Body of pancreas (tissue), 4 donors: Measurements from ENCODE around the gene GLTP.

Experiments
- POLR2A ChIP-seq, 3 donors: fragments of 450-650 bp; IDR thresholded peaks; one replicate each; pipeline ENCODE4 v1.6.1; 2016; ENCODE audit warnings: antibody characterized with exemption in 3 of 3, mild to moderate bottlenecking in 2 of 3
- TF ChIP-seq, protein P1 (sequence below), 7 experiments: fragments of 450-650 bp in 4 of 7; fragments of 200-600 bp in 3 of 7; sonication (generic) in 3 of 7; IDR thresholded peaks; one replicate each; pipeline ENCODE4 v1.5.1; 2016 to 2019; ENCODE audit warnings: antibody characterized with exemption in 7 of 7

DNA sequence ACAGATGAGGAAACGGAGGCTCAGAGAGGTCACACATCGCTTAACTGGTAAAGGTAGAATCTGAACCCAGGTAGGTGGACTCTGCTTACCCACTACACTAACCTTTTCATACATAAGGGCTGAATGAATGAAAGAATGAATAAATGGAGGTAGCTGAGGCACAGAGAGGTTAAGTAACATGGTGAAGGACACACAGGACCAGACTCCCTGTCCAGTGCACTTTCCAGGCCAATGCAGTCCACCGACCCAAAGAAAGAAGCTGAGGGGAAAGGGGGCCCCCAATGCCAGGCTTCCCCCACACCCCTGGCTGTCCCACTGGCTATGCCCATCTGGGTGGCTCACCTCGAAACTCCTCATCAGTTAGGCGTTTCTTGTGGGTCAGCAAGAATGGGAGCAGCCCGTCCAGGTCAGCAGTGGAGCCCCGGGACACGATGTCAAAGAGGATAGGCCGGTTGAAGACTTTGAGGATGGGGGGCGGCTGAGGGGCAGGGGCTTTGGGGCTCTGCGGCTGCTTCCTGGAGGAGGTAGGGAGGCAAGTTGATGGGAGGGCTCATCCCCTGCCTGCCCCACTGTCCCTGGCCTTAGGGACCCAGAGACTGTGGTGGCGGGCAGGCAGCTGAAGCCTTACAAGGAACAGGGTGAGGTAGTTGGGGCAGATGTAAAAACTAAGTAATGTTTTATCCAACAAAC, 72.2 kb downstream of the GLTP start:
- TF ChIP-seq, protein P1, sequence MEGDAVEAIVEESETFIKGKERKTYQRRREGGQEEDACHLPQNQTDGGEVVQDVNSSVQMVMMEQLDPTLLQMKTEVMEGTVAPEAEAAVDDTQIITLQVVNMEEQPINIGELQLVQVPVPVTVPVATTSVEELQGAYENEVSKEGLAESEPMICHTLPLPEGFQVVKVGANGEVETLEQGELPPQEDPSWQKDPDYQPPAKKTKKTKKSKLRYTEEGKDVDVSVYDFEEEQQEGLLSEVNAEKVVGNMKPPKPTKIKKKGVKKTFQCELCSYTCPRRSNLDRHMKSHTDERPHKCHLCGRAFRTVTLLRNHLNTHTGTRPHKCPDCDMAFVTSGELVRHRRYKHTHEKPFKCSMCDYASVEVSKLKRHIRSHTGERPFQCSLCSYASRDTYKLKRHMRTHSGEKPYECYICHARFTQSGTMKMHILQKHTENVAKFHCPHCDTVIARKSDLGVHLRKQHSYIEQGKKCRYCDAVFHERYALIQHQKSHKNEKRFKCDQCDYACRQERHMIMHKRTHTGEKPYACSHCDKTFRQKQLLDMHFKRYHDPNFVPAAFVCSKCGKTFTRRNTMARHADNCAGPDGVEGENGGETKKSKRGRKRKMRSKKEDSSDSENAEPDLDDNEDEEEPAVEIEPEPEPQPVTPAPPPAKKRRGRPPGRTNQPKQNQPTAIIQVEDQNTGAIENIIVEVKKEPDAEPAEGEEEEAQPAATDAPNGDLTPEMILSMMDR (IDR thresholded peaks at IDR 0.05), result no peak
- TF ChIP-seq POLR2A (IDR thresholded peaks at IDR 0.05), result no peak
